ENCODE results near the gene USP48.

The USP48 gene

DNA sequence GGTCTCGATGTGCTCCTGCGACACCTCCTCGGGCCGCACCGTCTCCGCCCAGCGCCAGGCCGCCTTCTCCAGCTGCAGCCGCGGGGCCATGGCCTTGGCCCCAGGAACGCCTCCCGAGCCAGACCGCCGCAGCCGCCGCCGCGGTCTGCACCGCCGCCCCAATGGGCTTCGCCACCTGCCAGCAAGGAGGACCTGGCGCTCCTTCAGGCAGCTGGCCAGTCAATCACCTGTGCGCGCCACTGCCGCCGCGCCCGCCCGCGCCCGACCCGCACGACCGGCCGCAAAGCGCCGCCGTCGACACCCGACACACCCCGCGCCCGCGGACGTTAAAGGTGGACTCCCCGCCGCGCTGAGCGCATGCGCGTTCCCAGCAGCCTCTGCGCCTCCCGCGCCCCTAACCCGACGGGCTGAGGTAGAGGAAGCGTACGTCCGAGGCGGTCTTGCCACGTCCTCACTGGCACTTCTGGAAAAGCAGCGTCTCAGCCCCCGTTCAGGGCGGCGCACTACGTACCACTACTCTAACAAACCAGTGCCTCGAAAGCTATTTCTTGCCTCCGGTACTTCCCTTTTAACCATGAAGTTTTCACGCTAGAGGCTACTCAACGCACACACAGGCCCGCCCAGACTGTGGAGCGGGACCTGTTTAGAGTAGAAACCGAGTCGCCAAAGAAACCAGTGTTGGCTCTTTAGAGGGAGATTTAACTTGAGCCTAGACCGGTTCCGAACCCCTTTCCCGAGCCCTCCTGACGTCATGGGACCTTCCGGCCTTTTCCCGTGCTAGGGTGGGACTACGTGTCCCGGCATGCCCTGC lies at the start of gene USP48:
Gene USP48 (minus strand): TSS at position 282 of the 811 bp plus-strand sequence. CDS start 192 bp downstream, at position 90.
- TF ChIP-seq GATA2 (IDR thresholded peaks at IDR 0.05; ENCODE audit: low read depth, low read length): peak; percentile 9; the same call in 1 of the 2 replicates
- no peak for TF ChIP-seq GATA3 (IDR thresholded peaks at IDR 0.05; ENCODE audit: low read depth, low read length)

DNA sequence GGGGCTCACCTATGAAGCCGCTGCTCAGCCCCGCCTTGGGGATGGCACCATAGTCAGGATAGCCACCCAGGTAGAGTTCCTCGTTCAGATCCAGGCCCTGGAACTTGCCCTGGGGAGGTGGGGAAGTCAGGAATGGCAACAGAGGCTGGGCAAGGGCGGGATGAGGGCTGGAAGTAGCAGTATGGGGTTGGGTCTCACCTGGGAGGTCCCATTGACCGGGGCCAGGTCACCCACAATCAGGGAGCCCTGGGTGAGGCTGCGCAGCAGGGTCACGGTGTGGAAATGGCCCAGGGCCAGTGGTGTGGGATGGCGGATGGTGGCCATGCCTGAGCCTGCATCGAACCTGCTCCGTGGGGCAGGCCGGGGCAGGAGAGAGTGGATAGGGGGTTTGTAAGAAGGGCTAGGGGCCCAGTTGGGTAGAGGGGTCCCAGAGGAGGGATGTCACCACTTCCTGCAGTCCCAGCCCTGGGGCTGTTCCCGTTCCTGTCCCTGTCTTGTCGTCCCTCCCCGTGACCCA lies 48.6 kb upstream of the USP48 start:
- no peak for TF ChIP-seq GATA2 (IDR thresholded peaks at IDR 0.05; ENCODE audit: low read depth, low read length)
- no peak for TF ChIP-seq GATA3 (IDR thresholded peaks at IDR 0.05; ENCODE audit: low read depth, low read length)

DNA sequence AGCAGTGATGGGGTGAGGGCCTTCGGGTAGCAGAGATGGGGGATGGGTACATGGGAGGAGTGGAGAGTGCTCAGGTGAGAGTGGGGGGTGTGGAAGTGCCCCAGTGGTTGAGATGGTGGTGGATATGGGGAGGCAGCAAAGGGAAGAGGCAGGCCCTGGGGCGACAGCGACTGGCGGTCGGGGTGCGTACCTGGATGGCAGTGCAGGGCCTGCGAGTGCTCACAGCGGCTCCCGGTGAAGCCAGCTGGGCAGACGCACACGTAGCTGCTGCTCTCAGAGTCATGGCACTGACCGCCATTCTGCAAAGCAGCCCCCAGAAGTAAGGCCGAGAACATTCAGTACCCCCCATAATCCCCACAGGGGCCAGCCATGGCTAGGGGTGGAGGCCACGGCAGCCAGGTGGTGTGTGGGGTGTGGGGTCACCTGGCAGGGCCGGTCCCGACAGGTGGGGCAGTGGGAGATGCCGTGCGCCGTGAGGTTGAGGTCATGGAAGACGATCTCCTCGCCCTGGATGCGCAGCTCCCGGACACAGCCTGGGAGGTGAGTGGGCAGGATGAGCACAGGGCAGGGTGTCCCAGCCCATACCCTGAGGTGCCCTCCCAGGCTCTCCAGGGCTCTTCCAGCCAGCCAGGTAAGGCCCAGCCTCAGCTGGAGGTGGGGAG lies 48.0 kb upstream of the USP48 start:
- no peak for TF ChIP-seq GATA2 (IDR thresholded peaks at IDR 0.05; ENCODE audit: low read depth, low read length)
- no peak for TF ChIP-seq GATA3 (IDR thresholded peaks at IDR 0.05; ENCODE audit: low read depth, low read length)

- TF ChIP-seq GATA3 (IDR thresholded peaks at IDR 0.05; ENCODE audit: low read depth, low read length): no peak
Measured at GRCh38 chr1:21829294-21829693, 46.3 kb upstream of the USP48 start.

DNA sequence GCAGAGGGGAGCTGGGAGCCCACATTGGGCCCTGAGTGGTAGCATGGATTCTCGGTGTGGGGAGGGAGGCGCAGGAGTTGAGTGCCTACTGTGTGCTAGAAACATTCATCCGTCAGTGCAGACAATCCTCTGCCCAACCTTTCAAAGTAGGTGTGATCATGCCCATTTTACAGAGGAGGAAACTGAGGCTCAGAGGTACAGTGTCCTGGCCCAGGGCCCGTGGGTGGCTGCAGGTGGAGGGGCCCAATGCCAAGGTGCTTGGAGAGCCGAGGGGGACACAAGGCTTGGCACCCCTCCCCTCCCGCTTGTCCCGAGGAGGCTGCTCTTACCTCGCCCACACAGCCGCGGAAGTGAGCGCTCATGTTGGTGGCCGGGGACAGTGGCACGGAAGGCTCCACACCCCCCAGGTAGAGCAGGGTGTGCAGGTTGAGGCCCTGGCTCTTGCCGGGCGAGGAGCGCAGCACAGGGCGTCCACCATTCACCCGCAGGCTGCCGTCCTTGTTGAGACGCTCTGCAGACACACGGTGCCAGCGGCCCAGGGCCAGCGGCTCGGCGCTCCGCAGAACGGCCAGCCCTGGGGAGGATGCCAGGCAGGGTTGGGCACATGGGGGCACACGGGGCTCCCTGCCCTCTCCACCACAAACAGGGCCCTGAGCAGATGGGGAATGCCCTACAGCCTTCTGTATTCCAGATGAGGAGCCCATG lies 45.7 kb upstream of the USP48 start:
- TF ChIP-seq GATA2 (IDR thresholded peaks at IDR 0.05; ENCODE audit: low read depth, low read length) (no peak), GATA3 (IDR thresholded peaks at IDR 0.05; ENCODE audit: low read depth, low read length) (no peak)

GRCh38 chr1:21828075-21828474 lies 45.1 kb upstream of the USP48 start:
- TF ChIP-seq GATA2 (IDR thresholded peaks at IDR 0.05; ENCODE audit: low read depth, low read length): no peak
- no peak for TF ChIP-seq GATA3 (IDR thresholded peaks at IDR 0.05; ENCODE audit: low read depth, low read length)

DNA sequence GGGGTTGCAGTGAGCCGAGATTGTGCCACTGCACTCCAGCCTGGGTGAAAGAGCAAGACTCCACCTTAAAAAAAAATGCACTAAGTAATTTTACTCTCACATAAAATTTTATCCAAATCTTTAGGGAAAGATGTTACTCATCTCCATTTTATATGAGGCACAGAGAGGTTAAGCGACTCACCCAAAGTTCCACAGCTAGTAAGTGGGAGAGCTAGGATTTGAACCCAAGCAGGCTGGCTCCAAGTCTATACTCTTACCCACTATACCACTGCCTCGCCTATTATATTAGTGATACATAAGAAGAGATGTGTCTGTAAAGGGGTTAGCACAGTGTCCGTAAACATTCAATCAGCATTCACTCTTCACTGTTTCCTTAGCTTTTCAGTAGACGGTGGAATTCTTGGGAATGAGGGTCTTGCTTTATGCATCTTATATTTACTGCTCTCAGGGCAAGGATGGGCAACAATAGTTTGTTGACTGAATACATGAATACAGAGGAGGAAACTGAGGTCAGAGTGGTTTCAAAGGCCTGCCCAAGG lies 44.3 kb upstream of the USP48 start:
- TF ChIP-seq GATA2 (IDR thresholded peaks at IDR 0.05; ENCODE audit: low read depth, low read length): no peak
- no peak for TF ChIP-seq GATA3 (IDR thresholded peaks at IDR 0.05; ENCODE audit: low read depth, low read length)

DNA sequence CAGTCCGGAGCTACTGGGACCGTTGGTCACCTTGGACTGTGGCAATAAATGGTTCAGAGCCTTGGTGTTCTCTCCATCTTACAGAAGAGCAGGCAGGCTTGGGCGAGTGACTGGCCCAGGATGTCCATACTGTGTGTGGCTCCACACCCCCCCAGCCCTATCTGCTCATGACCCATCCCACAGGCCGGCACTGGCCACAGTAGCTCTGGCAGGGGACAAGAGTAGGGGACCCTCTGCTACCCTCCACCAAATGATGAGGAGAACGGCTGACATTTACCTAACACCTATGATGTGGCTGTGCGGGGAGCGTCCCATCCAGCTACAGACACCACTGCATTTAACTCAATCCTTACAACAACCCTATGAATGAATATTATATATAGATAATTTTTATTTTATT lies 42.4 kb upstream of the USP48 start:
- TF ChIP-seq GATA2 (IDR thresholded peaks at IDR 0.05; ENCODE audit: low read depth, low read length) (no peak), GATA3 (IDR thresholded peaks at IDR 0.05; ENCODE audit: low read depth, low read length) (no peak)

DNA sequence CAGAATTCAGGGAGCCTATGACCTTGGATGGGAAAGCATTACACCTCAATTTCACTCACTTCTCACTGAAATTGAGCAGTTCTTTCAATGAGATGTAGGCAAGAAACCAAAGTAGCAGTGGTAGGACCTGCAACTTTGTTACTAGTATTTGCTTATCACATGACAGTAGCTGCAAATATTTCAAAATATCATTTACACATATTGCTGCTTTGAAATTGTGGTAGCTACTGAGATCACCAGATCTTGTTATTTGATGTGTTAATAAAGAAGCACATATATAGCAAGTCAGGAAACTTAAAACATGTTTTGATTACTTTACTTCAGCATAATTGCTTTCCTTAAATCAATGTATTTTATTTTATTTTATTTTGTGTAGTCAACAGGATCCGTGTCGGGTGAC lies 42.0 kb upstream of the USP48 start:
- TF ChIP-seq GATA2 (IDR thresholded peaks at IDR 0.05; ENCODE audit: low read depth, low read length) (no peak), GATA3 (IDR thresholded peaks at IDR 0.05; ENCODE audit: low read depth, low read length) (no peak)

GRCh38 chr1:21823980-21824702 lies 41.2 kb upstream of the USP48 start:
- TF ChIP-seq GATA2 (IDR thresholded peaks at IDR 0.05; ENCODE audit: low read depth, low read length) (no peak), GATA3 (IDR thresholded peaks at IDR 0.05; ENCODE audit: low read depth, low read length) (no peak)

- no peak for TF ChIP-seq GATA3 (IDR thresholded peaks at IDR 0.05; ENCODE audit: low read depth, low read length)
- TF ChIP-seq GATA2 (IDR thresholded peaks at IDR 0.05; ENCODE audit: low read depth, low read length): no peak
Measured at GRCh38 chr1:21823206-21823979, 40.4 kb upstream of the USP48 start.

- TF ChIP-seq GATA2 (IDR thresholded peaks at IDR 0.05; ENCODE audit: low read depth, low read length) (no peak), GATA3 (IDR thresholded peaks at IDR 0.05; ENCODE audit: low read depth, low read length) (no peak)
Measured at GRCh38 chr1:21822349-21822748, 39.4 kb upstream of the USP48 start.

Data from SH-SY5Y (cell line).